HG03442 (cell line): ENCODE results near the gene RAB13.

Experiments
- ATAC-seq: cut with Tn5 transposase; IDR thresholded peaks from one replicate; pipeline ENCODE4 v1.9.1; 2021; ENCODE audit warnings: mild to moderate bottlenecking, moderate library complexity; ENCODE audit not compliant: unreplicated experiment

Gene RAB13

DNA sequence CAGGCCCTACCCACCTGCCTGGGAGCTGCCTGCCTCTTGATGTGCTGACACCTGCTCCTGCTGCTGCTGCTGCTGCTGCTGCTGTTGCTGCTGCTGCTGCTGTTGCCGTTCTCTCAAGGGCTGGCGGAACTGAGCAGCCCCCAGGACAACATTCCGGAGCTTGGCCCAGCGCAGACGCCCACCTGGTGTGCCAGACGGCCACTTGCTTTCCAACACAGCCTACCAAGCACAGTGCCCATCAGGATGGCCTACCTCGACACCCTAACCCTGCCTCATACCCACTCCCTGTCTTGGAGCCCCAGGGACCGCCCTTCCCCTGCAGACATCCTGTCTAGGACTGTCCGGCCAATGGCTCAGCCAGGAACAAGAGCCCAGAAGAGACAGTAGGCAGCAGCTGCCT lies 51.4 kb downstream of the RAB13 start:
- no peak for ATAC-seq

- ATAC-seq, result no peak
Observed at GRCh38 chr1:153933955-153934354, 52.2 kb downstream of the RAB13 start.

GRCh38 chr1:153933430-153933829 lies 52.7 kb downstream of the RAB13 start:
- ATAC-seq, result no peak

DNA sequence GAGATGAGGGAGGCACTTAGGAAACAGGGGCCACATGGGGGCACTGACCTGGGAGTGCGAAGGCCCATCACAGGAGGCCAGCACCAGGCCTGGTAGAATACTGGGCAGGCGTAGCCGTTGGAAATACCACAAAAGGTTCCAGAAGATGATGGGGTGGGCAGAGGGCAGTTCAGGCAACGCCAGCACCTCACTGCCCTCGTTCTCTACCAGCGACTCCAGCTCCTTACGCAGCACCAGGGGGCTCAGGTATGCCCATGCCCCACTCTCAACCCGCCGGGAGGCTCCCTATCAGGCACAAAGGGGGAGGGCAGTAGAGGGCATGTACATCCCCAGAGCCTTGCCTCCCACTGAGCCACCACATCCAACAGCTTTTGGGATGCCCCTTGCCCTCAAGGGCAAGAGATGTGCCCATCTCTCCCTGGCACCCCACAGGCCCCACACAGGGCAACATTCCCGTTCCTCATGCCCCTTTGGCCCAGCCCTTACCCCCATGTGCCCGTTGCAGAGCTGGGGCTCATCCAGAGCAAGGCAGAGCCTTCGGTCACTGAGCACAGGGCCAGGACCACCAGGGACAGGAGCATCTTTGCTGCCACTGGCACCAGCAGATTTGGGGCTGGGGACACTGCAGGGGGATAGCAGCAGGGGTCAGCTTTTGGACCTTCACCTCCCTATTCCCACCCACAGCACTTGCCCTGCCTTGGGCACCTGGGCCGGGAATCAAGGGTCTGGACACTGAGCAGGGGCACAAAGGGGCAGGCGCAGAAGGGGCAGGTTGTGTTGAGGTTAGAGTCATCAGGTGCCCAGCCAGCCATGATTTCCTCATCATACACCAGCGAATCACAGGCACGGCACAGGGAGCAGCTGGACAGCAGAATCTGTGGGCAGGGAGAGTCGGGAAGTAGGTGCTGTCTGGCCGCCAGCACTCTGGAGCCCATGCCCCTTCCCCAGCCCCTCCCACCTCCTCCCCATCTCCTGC lies 53.7 kb downstream of the RAB13 start:
- ATAC-seq, result no peak
